GM12874 (cell line): ENCODE data around the gene KLHL20.

ENCODE experiments used
- CTCF ChIP-seq: IDR thresholded peaks from 2 replicates; pipeline ENCODE4 v1.5.1; 2011; ENCODE audit warnings: low read depth, mild to moderate bottlenecking, control low read depth, low read length, moderate library complexity; ENCODE audit not compliant: insufficient read depth

The KLHL20 gene

DNA sequence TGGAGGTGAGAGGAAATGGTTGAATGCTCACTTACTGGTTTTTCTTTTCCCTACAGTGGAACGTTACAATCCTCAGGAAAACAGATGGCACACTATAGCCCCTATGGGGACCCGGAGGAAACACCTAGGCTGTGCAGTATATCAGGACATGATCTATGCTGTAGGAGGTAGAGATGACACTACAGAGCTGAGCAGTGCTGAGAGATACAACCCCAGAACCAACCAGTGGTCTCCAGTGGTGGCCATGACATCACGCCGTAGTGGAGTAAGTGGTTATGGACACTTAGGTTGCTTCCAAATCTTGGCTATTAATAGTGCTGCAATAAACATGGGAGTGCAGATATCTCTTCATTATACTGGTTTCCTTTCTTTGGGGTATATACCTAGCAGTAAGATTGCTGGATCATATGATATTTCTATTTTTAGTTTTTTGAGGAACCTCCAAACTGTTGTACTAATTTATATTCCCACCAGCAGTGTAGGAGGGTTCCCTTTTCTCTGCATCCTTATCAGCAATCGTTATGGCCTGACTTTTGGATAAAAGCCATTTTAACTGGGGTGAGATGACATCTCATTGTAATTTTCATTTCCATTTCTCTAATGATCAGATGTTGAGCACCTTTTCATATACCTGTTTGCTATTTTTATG is 60.9 kb downstream of the KLHL20 start:
- no peak for TF ChIP-seq CTCF

DNA sequence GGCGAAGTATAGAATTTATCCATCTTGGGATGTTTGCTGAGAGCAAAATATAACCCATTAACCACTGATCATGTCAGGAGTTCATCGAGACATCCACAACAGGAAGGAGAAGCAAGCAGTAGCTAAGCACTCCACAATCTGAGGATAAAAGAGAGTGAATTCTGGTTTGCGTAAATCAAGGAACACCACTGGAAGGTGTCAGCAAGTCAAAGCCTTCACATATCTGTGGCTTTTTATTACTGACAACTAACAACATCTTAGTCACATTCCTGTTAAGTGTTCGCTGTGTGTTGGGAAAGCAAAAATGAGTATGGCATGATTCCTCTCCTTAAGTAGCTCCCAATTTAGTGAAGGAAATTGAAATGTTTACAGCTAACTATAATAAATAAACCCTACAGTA is 65.2 kb downstream of the KLHL20 start:
- no peak for TF ChIP-seq CTCF

- TF ChIP-seq CTCF: no peak
Measured at GRCh38 chr1:173784997-173785396, 70.2 kb downstream of the KLHL20 start.

DNA sequence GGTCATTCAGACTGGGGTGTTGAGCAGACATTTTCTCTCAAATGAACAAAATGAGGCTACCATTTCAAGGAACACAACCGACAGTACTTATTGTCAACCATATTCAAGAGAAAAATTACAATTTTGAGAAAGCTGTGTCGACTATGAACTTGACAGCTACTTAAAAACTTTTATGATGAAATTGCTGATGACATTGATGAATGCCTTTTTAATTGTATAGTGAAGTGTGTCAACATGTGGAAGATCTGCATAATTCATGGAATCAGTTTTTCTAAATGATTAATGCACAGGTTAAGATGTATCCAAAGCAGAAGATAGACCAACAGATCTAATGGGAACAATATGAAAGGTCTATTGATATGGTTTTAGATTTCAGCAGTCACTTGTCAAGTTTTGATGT is 75.1 kb downstream of the KLHL20 start:
- TF ChIP-seq CTCF: no peak

- no peak for TF ChIP-seq CTCF
Measured at GRCh38 chr1:173798078-173798477, 83.3 kb downstream of the KLHL20 start.

GRCh38 chr1:173802961-173803360 is 88.2 kb downstream of the KLHL20 start:
- no peak for TF ChIP-seq CTCF

- no peak for TF ChIP-seq CTCF
Measured at GRCh38 chr1:173818459-173818858, 103.7 kb downstream of the KLHL20 start.
